Liver (tissue), 9 donors: Measurements from ENCODE around the gene MAPRE2. TPM values are rescaled to one million over a fixed set of nuclear protein-coding genes. Genes with fewer than 3 reads are reported as not detected.

Source experiments
- DNase-seq: peaks from one replicate; pipeline ENCODE4 v3.0.0-alpha.2; 2017; ENCODE audit warnings: low spot score
- H3K27ac ChIP-seq, 2 donors: one replicate each; pipeline ENCODE4 v1.7.0; 2013; ENCODE audit warnings: inconsistent platforms in 2 of 2, low read length in 2 of 2, control low read depth in 1 of 2, low read depth in 1 of 2, mild to moderate bottlenecking in 1 of 2
- H3K27me3 ChIP-seq, 4 donors: one replicate each; pipeline versions ENCODE4 v1.6.1 to v1.7.0; 2013; ENCODE audit warnings: low read length in 3 of 4, inconsistent platforms in 1 of 4, mild to moderate bottlenecking in 1 of 4, moderate library complexity in 1 of 4; ENCODE audit not compliant: control insufficient read depth in 4 of 4, insufficient read depth in 4 of 4
- H3K36me3 ChIP-seq, 4 donors: one replicate each; pipeline versions ENCODE4 v1.6.1 to v1.7.0; 2013; ENCODE audit warnings: low read length in 3 of 4, mild to moderate bottlenecking in 3 of 4, low read depth in 1 of 4, moderate library complexity in 1 of 4; ENCODE audit not compliant: control insufficient read depth in 4 of 4, insufficient read depth in 3 of 4
- H3K4me1 ChIP-seq, 4 donors: one replicate each; pipeline versions ENCODE4 v1.6.1 to v1.7.0; 2013; ENCODE audit warnings: low read length in 3 of 4, mild to moderate bottlenecking in 3 of 4, moderate library complexity in 1 of 4; ENCODE audit not compliant: control insufficient read depth in 4 of 4, insufficient read depth in 4 of 4
- H3K4me3 ChIP-seq, 3 donors: one replicate each; pipeline versions ENCODE4 v1.6.1 to v1.7.0; 2013; ENCODE audit warnings: low read length in 3 of 3, control low read depth in 1 of 3, low read depth in 1 of 3, mild to moderate bottlenecking in 1 of 3
- H3K9ac ChIP-seq, 2 donors: one replicate each; pipeline ENCODE4 v1.7.0; 2013; ENCODE audit warnings: low read length in 2 of 2, mild to moderate bottlenecking in 2 of 2, moderate library complexity in 2 of 2, control low read depth in 1 of 2, low read depth in 1 of 2
- H3K9me3 ChIP-seq, 4 donors: one replicate each; pipeline versions ENCODE4 v1.6.1 to v1.7.0; 2013; ENCODE audit warnings: low read length in 3 of 4; ENCODE audit not compliant: control insufficient read depth in 4 of 4
- EGR1 ChIP-seq, 2 donors: IDR thresholded peaks; 2 replicates each; pipeline ENCODE4 v1.6.1; 2016 to 2018; ENCODE audit warnings: antibody characterized with exemption in 2 of 2, low read depth in 2 of 2
- FOXA1 ChIP-seq: IDR thresholded peaks from 2 replicates; pipeline ENCODE4 v1.6.1; 2016; ENCODE audit warnings: antibody characterized with exemption
- FOXA2 ChIP-seq: IDR thresholded peaks from 2 replicates; pipeline ENCODE4 v1.6.1; 2016; ENCODE audit warnings: antibody characterized with exemption
- GABPA ChIP-seq, 2 donors: IDR thresholded peaks in 1 of 2; conservative IDR thresholded peaks in 1 of 2; 2 replicates each; pipeline ENCODE4 v1.6.1; 2016; ENCODE audit warnings: antibody characterized with exemption in 2 of 2, mild to moderate bottlenecking in 1 of 2, moderate library complexity in 1 of 2
- HNF4A ChIP-seq, 2 donors: conservative IDR thresholded peaks; 2 replicates each; pipeline ENCODE4 v1.6.1; 2016; ENCODE audit warnings: antibody characterized with exemption in 2 of 2, mild to moderate bottlenecking in 2 of 2
- HNF4G ChIP-seq: IDR thresholded peaks from 2 replicates; pipeline ENCODE4 v1.6.1; 2016; ENCODE audit warnings: antibody characterized with exemption
- JUND ChIP-seq, 2 donors: IDR thresholded peaks; 2 replicates each; pipeline ENCODE4 v1.6.1; 2016; ENCODE audit warnings: antibody characterized with exemption in 2 of 2
- NR2F2 ChIP-seq: IDR thresholded peaks from 2 replicates; pipeline ENCODE4 v1.6.1; 2016; ENCODE audit warnings: antibody characterized with exemption
- RAD21 ChIP-seq, 2 donors: IDR thresholded peaks; 2 replicates each; pipeline ENCODE4 v1.6.1; 2016; ENCODE audit warnings: antibody characterized with exemption in 2 of 2, mild to moderate bottlenecking in 2 of 2
- RXRA ChIP-seq, 2 donors: IDR thresholded peaks; 2 replicates each; pipeline ENCODE4 v1.6.1; 2017 to 2018; ENCODE audit warnings: antibody characterized with exemption in 2 of 2, mild to moderate bottlenecking in 1 of 2
- SP1 ChIP-seq: IDR thresholded peaks from 2 replicates; pipeline ENCODE4 v1.6.1; 2018; ENCODE audit warnings: antibody characterized with exemption, mild to moderate bottlenecking
- TAF1 ChIP-seq: conservative IDR thresholded peaks from 2 replicates; pipeline ENCODE4 v1.6.1; 2016; ENCODE audit warnings: antibody characterized with exemption, mild to moderate bottlenecking
- YY1 ChIP-seq: IDR thresholded peaks from 2 replicates; pipeline ENCODE4 v1.6.1; 2016; ENCODE audit warnings: antibody characterized with exemption, mild to moderate bottlenecking
- WGBS: extraction: QIAGEN DNeasy Blood & Tissue Kit; methylation state at CpG from one replicate; pipeline ENCODE4 v1.1.7; 2013; 5-methylcytosine and 5-hydroxymethylcytosine counted together
- polyA plus RNA-seq, 2 donors: library from polyadenylated mRNA; stranded (reverse) in 1 of 2; unstranded in 1 of 2; fragments of 200-250 nt in 1 of 2; fragments of >200 nt in 1 of 2; fragmentation: Nextera tagmentation in 1 of 2; extraction: Ambion mirVana in 1 of 2; gene quantifications; one replicate each; pipeline versions ENCODE4 v1.2.1 to v1.2.3, GENCODE V29; 2013 to 2015
- total RNA-seq, 2 donors: library from RNA; depleted of rRNA; stranded (reverse); fragments of >200 nt; gene quantifications; one replicate each; pipeline ENCODE4 v1.2.3, GENCODE V29; 2014
- TF ChIP-seq, protein P1 (sequence below): IDR thresholded peaks from 2 replicates; pipeline ENCODE4 v1.6.1; 2016; ENCODE audit warnings: antibody characterized with exemption, mild to moderate bottlenecking
- TF ChIP-seq, protein P2 (sequence below): IDR thresholded peaks from 2 replicates; pipeline ENCODE4 v1.6.1; 2016; ENCODE audit warnings: antibody characterized with exemption
- TF ChIP-seq, protein P3 (sequence below): IDR thresholded peaks from 2 replicates; pipeline ENCODE4 v1.6.1; 2016; ENCODE audit warnings: antibody characterized with exemption
- TF ChIP-seq, protein P4 (sequence below): fragments of 150-350 bp; IDR thresholded peaks from 2 replicates; pipeline ENCODE4 v1.5.1; 2017; ENCODE audit warnings: improper control_type of control experiment, low read depth, low read length; ENCODE audit not compliant: missing input control
- TF ChIP-seq, protein P5 (sequence below): IDR thresholded peaks from 2 replicates; pipeline ENCODE4 v1.6.1; 2016; ENCODE audit warnings: antibody characterized with exemption
- donor health status: healthy.
- donor health status: healthy.
- donor health status: healthy.
- donor health status: healthy.
- donor health status: healthy.

The MAPRE2 gene
- total and polyA plus RNA-seq, 4 donors = 7.9 to 12.8 (median 11.0) TPM

DNA sequence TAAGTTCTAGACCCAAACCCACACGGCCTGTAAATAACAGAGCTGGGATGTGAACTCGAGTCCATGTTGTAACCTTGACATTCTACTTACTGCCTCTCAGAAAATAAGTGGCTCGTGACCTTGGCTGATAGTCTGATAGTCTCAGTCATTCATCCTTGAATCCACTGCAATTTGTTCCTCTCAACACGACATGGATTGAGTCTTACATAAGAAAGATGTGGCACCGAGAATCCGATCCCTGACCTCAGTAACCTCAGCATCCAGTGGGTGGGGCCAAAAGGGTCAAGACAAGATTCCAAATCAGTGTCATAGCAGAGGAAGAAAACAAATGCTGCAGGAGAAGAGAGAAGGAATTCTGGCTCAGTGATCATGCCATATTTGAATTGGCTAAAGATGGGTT is 97.6 kb downstream of the MAPRE2 start:
- TF ChIP-seq, protein P1, sequence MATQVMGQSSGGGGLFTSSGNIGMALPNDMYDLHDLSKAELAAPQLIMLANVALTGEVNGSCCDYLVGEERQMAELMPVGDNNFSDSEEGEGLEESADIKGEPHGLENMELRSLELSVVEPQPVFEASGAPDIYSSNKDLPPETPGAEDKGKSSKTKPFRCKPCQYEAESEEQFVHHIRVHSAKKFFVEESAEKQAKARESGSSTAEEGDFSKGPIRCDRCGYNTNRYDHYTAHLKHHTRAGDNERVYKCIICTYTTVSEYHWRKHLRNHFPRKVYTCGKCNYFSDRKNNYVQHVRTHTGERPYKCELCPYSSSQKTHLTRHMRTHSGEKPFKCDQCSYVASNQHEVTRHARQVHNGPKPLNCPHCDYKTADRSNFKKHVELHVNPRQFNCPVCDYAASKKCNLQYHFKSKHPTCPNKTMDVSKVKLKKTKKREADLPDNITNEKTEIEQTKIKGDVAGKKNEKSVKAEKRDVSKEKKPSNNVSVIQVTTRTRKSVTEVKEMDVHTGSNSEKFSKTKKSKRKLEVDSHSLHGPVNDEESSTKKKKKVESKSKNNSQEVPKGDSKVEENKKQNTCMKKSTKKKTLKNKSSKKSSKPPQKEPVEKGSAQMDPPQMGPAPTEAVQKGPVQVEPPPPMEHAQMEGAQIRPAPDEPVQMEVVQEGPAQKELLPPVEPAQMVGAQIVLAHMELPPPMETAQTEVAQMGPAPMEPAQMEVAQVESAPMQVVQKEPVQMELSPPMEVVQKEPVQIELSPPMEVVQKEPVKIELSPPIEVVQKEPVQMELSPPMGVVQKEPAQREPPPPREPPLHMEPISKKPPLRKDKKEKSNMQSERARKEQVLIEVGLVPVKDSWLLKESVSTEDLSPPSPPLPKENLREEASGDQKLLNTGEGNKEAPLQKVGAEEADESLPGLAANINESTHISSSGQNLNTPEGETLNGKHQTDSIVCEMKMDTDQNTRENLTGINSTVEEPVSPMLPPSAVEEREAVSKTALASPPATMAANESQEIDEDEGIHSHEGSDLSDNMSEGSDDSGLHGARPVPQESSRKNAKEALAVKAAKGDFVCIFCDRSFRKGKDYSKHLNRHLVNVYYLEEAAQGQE = no peak
- TF ChIP-seq FOXA1 = no peak
- no peak for TF ChIP-seq HNF4G
- no peak for TF ChIP-seq EGR1 (IDR thresholded peaks at IDR 0.05; ENCODE audit: low read depth in 2 of 2)
- TF ChIP-seq, protein P2, sequence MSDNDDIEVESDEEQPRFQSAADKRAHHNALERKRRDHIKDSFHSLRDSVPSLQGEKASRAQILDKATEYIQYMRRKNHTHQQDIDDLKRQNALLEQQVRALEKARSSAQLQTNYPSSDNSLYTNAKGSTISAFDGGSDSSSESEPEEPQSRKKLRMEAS = no peak
- TF ChIP-seq GABPA (IDR thresholded peaks at IDR 0.05 in 1 of 2, conservative IDR thresholded peaks at IDR 0.05 in 1 of 2) = no peak
- no peak for TF ChIP-seq NR2F2
- no peak for TF ChIP-seq RXRA (IDR thresholded peaks at IDR 0.05)
- TF ChIP-seq, protein P3, sequence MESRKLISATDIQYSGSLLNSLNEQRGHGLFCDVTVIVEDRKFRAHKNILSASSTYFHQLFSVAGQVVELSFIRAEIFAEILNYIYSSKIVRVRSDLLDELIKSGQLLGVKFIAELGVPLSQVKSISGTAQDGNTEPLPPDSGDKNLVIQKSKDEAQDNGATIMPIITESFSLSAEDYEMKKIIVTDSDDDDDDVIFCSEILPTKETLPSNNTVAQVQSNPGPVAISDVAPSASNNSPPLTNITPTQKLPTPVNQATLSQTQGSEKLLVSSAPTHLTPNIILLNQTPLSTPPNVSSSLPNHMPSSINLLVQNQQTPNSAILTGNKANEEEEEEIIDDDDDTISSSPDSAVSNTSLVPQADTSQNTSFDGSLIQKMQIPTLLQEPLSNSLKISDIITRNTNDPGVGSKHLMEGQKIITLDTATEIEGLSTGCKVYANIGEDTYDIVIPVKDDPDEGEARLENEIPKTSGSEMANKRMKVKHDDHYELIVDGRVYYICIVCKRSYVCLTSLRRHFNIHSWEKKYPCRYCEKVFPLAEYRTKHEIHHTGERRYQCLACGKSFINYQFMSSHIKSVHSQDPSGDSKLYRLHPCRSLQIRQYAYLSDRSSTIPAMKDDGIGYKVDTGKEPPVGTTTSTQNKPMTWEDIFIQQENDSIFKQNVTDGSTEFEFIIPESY = no peak
- TF ChIP-seq RAD21 (IDR thresholded peaks at IDR 0.05) = no peak
- TF ChIP-seq, protein P4, sequence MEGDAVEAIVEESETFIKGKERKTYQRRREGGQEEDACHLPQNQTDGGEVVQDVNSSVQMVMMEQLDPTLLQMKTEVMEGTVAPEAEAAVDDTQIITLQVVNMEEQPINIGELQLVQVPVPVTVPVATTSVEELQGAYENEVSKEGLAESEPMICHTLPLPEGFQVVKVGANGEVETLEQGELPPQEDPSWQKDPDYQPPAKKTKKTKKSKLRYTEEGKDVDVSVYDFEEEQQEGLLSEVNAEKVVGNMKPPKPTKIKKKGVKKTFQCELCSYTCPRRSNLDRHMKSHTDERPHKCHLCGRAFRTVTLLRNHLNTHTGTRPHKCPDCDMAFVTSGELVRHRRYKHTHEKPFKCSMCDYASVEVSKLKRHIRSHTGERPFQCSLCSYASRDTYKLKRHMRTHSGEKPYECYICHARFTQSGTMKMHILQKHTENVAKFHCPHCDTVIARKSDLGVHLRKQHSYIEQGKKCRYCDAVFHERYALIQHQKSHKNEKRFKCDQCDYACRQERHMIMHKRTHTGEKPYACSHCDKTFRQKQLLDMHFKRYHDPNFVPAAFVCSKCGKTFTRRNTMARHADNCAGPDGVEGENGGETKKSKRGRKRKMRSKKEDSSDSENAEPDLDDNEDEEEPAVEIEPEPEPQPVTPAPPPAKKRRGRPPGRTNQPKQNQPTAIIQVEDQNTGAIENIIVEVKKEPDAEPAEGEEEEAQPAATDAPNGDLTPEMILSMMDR = no peak
- no peak for TF ChIP-seq FOXA2
- no peak for TF ChIP-seq YY1
- no peak for TF ChIP-seq TAF1
- TF ChIP-seq JUND (IDR thresholded peaks at IDR 0.05) = no peak
- TF ChIP-seq HNF4A (conservative IDR thresholded peaks at IDR 0.05) = no peak
- TF ChIP-seq, protein P5, sequence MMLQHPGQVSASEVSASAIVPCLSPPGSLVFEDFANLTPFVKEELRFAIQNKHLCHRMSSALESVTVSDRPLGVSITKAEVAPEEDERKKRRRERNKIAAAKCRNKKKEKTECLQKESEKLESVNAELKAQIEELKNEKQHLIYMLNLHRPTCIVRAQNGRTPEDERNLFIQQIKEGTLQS = no peak
- no peak for TF ChIP-seq SP1
- Histone ChIP-seq H3K9ac (no peak overlapping the region), H3K4me3 (no peak overlapping the region), H3K4me1 (peaks cover 0 to 2% (median 0%) of the 10 kb centered on the region in 4 donors), H3K27me3 (no peaks in the 10 kb centered on the region), H3K36me3 (peaks cover 0 to 39% (median 13%) of the 10 kb centered on the region in 4 donors), H3K9me3 (no peaks in the 10 kb centered on the region), H3K27ac (no peak overlapping the region)
- WGBS = 86% methylated on average over 6 of the region's 6 CpGs
- no peak for DNase-seq
